GM12873 (cell line): ENCODE results near the gene USP19.

Experiments used
- TF ChIP-seq, protein P1 (sequence below): IDR thresholded peaks from 2 replicates; pipeline ENCODE4 v1.5.1; 2012; ENCODE audit warnings: low read depth, mild to moderate bottlenecking, moderate library complexity, low read length, control low read depth; ENCODE audit not compliant: insufficient read depth; ENCODE audit errors: missing control alignments

The USP19 gene

DNA sequence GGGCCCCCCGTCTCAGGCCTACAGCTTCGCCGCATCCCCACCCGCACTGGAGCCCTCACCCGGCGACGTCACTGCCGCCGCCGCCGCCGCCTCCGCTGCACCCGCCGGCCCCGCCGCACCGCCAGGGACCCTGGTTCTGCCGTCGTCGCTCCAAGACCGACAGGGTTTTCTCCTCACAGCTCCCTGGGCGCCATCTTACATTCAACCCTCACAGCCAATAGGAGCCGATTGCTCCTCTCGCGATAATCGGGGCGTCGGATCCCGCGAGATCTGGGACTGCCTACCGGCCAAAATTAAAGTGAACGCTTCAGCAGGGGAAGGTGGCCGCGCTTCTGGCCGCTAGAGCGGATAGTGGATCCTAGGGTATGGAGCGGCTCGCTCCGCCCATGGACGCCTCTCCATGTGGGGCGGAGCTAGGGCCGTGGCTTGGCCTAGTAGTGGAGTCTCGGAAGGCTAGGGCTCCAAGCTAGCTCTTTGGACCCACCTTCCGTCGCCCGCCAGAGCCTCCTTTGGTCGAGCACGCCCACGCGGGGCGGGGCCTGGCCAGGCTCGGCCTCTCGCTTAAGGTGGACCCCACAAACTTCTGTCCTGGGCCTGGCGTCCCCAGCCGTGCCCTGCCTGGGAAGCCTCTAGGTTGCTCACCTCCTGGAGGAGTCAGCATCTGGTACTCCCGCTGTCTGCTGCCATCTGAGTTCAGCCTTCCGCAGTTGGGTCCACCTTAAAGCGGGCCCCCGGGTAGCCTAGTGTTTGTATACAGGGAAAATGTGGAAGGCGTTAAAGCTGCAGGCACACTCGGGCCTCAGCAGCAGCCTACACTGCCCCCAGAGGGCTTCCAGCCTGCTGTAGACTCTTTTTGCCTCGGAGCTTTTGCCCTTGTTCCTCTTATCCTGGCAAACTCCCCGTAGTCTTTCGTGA lies 26.5 kb downstream of the USP19 start, which contains the start of gene QRICH1:
TSS of gene QRICH1 (minus strand) at position 219 of the 915 bp plus-strand sequence. CDS start 17,054 bp downstream, outside the sequence.
- TF ChIP-seq, protein P1, sequence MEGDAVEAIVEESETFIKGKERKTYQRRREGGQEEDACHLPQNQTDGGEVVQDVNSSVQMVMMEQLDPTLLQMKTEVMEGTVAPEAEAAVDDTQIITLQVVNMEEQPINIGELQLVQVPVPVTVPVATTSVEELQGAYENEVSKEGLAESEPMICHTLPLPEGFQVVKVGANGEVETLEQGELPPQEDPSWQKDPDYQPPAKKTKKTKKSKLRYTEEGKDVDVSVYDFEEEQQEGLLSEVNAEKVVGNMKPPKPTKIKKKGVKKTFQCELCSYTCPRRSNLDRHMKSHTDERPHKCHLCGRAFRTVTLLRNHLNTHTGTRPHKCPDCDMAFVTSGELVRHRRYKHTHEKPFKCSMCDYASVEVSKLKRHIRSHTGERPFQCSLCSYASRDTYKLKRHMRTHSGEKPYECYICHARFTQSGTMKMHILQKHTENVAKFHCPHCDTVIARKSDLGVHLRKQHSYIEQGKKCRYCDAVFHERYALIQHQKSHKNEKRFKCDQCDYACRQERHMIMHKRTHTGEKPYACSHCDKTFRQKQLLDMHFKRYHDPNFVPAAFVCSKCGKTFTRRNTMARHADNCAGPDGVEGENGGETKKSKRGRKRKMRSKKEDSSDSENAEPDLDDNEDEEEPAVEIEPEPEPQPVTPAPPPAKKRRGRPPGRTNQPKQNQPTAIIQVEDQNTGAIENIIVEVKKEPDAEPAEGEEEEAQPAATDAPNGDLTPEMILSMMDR = peak; percentile 78

DNA sequence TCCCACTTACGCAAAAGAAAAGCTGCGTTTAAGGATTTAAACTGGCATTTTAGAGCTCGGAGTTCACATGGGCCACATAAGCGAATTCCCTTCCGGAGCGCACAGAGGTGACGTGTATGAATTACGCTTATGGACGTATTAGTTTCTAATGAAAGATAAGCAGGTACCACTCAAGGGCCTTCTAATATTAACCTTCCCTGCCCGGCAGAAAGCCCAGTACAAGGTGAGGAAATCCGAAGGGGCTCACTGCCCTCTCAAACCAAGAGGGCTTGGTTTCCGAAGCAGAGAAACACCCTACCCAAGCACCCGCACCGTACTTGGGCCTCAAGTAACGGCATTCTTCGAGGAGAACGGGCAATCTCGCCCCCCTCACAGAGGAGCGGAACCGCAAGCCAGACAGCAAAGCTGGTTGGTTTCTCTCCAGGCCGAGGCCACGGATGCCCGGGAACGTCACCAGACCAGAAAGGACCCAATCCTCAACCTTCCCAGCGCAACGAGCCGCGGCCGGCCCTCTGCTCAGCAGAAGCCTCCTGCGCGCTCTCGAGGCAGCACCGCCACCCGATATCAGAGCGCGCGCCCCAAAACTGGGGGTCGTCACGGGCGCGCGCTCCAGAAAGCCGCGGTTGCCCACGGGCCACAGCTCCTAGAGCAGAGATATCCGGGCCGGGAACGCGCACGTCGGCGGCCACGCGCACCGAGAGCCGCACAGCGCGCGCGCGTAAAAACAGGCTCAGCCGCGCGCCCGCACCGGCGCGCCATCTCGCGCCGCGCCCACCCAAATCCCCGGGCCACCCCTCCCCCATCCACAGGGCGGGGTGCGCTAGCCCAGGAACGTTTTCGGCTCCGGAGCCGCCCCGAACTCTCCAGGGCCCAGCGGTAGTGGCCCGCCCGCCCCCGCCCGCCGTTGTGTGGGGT lies 27.4 kb downstream of the USP19 start:
- TF ChIP-seq, protein P1 = no peak

DNA sequence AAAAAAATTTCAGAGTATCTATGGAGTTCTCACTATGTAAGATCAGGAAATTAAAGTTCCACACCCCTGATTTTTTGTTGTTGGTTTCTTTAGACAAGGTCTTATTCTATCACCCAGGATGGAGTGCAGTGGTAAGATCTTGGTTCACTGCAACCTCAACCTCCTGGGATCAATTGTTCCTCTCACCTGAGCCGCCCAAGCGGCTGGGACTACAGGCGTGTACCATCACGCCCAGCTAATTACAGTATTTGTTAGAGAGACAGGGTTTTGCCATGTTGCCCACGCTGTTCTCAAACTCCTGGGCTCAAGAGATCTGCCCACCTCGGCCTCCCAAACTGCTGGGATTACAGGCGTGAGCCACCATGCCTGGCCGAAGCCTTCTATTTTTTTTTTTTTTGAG lies 39.2 kb downstream of the USP19 start:
- TF ChIP-seq, protein P1 = no peak

DNA sequence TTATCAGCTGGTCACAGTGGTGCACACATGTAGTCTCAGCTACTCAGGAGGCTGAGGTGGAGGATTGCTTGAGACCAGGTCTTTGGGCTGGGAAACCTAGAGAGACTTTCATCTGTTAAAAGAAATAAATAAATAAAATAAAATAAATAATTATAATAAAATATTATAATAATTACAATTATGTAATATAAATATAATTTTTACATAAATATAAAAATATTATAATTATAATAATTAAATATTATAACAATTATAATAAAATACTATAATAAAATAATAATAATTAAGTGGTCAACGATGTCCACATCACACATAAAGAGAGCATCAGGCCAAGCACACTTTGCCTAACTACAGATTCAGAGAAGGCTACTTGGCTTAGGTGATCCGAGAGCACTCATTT lies 41.4 kb downstream of the USP19 start:
- TF ChIP-seq, protein P1 = no peak

DNA sequence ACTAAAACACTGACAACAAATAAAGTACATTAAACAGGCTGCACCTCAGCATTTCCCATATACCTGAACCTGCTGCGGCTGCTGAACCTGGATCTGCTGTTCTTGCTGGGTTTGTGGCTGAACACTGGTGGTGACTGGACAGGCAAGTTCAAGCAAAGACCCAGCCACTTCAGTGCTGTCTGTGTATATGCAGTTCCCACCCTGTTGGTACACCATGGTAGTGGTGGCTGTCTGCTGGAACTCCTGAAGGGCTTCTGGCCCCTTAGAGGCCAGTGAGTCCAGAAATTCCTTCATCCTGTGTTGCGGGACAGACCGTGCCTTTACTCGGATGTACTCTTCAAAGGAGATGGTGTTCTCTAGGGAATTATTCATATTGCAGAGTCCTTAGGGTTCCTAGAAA lies 44.0 kb downstream of the USP19 start:
- TF ChIP-seq, protein P1 = no peak

DNA sequence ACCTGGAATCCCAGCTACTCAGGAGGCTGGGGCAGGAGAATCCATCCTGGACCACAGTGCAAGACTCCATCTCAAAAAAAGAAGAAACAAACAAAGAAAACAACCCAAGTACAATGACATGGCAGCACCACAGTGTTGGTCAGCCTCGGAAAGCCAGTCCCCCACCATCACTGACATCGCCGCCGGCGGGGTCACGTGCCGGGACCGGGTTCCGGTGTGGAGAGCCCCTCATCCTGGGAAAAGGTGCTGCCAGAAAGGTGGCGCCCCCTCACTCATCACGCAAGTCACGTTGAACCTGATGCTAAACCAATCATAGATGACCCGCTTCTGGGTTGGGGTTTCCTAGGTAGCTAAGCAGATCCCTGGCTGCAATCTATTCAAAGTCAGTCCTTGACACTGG lies 44.5 kb downstream of the USP19 start:
- TF ChIP-seq, protein P1 = no peak
